Body of pancreas (tissue), 4 donors: ENCODE data around the gene TWSG1.

Experiments used
- POLR2A ChIP-seq, 3 donors: fragments of 450-650 bp; IDR thresholded peaks; one replicate each; pipeline ENCODE4 v1.6.1; 2016; ENCODE audit warnings: antibody characterized with exemption in 3 of 3, mild to moderate bottlenecking in 2 of 3
- TF ChIP-seq, protein P1 (sequence below), 7 experiments: fragments of 450-650 bp in 4 of 7; fragments of 200-600 bp in 3 of 7; sonication (generic) in 3 of 7; IDR thresholded peaks; one replicate each; pipeline ENCODE4 v1.5.1; 2016 to 2019; ENCODE audit warnings: antibody characterized with exemption in 7 of 7

DNA sequence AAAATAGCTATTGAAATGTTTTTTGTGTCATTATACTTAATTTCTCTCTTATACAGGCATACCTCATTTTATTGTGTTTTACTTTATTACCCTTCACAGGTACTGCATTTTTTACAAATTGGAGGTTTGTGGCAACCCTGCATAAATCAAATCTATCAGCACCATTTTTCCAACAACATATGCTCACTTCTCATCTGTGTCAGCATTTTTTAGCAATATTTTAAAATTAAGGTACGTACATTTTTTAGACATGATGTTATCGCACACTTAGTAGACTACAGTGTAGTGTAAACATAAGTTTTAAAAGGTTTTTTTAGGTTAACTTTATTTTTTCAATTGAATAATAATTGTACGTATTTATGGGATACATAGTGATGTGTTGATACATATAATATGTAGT, 110.0 kb downstream of the TWSG1 start:
- TF ChIP-seq, protein P1, sequence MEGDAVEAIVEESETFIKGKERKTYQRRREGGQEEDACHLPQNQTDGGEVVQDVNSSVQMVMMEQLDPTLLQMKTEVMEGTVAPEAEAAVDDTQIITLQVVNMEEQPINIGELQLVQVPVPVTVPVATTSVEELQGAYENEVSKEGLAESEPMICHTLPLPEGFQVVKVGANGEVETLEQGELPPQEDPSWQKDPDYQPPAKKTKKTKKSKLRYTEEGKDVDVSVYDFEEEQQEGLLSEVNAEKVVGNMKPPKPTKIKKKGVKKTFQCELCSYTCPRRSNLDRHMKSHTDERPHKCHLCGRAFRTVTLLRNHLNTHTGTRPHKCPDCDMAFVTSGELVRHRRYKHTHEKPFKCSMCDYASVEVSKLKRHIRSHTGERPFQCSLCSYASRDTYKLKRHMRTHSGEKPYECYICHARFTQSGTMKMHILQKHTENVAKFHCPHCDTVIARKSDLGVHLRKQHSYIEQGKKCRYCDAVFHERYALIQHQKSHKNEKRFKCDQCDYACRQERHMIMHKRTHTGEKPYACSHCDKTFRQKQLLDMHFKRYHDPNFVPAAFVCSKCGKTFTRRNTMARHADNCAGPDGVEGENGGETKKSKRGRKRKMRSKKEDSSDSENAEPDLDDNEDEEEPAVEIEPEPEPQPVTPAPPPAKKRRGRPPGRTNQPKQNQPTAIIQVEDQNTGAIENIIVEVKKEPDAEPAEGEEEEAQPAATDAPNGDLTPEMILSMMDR (IDR thresholded peaks at IDR 0.05): no peak
- no peak for TF ChIP-seq POLR2A (IDR thresholded peaks at IDR 0.05)
